BLaER1 treated with 17β-estradiol and CSF1 and Interleukin-3, amounts not matched to agents 10 nM and 100 nM (cell line): ENCODE measurements around the gene FEN1.

ENCODE experiments used
- H3K27ac ChIP-seq, 11 experiments: shearing (Covaris generic); formaldehyde crosslinking; 2 replicates each; pipeline ENCODE4 v1.8.1; 2022
- H3K27me3 ChIP-seq, 11 experiments: shearing (Covaris generic); formaldehyde crosslinking; 2 replicates each; pipeline ENCODE4 v1.8.1; 2022
- H3K36me3 ChIP-seq, 11 experiments: shearing (Covaris generic); formaldehyde crosslinking; 2 replicates each; pipeline ENCODE4 v1.8.1; 2022
- H3K4me1 ChIP-seq, 10 experiments: shearing (Covaris generic); formaldehyde crosslinking; 2 replicates each; pipeline ENCODE4 v1.8.1; 2022
- H3K4me2 ChIP-seq, 11 experiments: shearing (Covaris generic); formaldehyde crosslinking; 2 replicates each; pipeline ENCODE4 v1.8.1; 2022
- H3K4me3 ChIP-seq, 10 experiments: shearing (Covaris generic); formaldehyde crosslinking; 2 replicates each; pipeline ENCODE4 v1.8.1; 2022
- H3K9ac ChIP-seq, 11 experiments: shearing (Covaris generic); formaldehyde crosslinking; 2 replicates each; pipeline ENCODE4 v1.8.1; 2022
- H3K9me3 ChIP-seq, 11 experiments: shearing (Covaris generic); formaldehyde crosslinking; replicated peaks in 1 of 11; 2 replicates each; pipeline ENCODE4 v1.8.1; 2022
- H4K20me1 ChIP-seq, 11 experiments: shearing (Covaris generic); formaldehyde crosslinking; 2 replicates each; pipeline ENCODE4 v1.8.1; 2022
- Cebpa-rat ChIP-seq, 11 experiments: shearing (Covaris generic); IDR thresholded peaks; 2 replicates each; pipeline ENCODE4 v1.8.1; 2022

Gene FEN1, protein sequence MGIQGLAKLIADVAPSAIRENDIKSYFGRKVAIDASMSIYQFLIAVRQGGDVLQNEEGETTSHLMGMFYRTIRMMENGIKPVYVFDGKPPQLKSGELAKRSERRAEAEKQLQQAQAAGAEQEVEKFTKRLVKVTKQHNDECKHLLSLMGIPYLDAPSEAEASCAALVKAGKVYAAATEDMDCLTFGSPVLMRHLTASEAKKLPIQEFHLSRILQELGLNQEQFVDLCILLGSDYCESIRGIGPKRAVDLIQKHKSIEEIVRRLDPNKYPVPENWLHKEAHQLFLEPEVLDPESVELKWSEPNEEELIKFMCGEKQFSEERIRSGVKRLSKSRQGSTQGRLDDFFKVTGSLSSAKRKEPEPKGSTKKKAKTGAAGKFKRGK

DNA sequence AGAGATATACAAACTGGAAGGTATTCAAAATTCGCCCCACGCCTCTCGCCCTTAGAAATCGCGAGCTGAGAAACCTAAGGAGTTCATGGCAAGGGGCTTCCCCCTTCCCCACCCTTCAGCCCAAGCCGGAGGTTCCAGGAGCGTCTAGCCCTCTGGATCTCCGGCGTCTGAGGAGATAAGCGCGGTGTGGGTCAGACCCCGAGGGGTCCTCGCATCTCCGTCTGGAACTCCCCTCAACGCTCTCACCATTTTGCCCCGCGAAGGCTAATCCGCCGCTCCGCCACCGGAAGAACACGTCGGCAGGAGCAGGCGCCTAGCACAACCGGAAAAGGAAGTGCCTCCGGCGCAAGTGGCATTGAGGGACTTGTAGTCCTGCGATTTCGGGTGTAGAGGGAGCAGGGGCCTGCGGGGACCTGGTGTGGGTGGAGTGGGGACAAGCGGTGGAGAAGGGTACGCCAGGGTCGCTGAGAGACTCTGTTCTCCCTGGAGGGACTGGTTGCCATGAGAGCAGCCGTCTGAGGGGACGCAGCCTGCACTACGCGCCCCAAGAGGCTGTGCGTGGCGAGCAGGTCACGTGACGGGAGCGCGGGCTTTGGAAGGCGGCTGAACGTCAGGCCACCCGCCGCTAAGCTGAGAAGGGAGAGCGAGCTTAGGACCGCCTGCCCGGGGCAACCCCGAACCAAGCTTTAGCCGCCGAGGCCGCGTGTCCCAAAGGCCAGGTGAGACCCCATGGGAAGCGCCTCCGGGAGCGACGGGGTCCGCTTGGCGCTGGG lies at the start of gene FEN1, which contains the start of gene TMEM258:
FEN1 (plus strand) TSS at position 602 of the 773 bp plus-strand sequence. CDS start 2,451 bp downstream, outside the sequence.
TMEM258 (minus strand) TSS at position 290 of the 773 bp plus-strand sequence; CDS start at position 249, 41 bp downstream.
- Histone ChIP-seq H3K4me2 (peak within 1 kb of the TSS; percentile 82 to 99 (median 90)), H3K27ac (peak within 1 kb of the TSS; percentile 98 to 100 (median 99)), H3K27me3 (no peaks in the 10 kb centered on the region), H3K4me1 (peaks cover 39 to 66% (median 49%) of the 10 kb centered on the region in 10 experiments), H3K4me3 (peak within 1 kb of the TSS; percentile 76 to 89 (median 82)), H4K20me1 (peaks cover 18 to 49% (median 34%) of the 10 kb centered on the region in 11 experiments; a peak in 18 of 22 replicates), H3K9me3 (no peaks in the 10 kb centered on the region), H3K9ac (peak within 1 kb of the TSS; percentile 96 to 100 (median 99)), H3K36me3 (peaks cover 44 to 67% (median 59%) of the 10 kb centered on the region in 11 experiments)
- TF ChIP-seq Cebpa-rat (IDR thresholded peaks at IDR 0.05): no peak

DNA sequence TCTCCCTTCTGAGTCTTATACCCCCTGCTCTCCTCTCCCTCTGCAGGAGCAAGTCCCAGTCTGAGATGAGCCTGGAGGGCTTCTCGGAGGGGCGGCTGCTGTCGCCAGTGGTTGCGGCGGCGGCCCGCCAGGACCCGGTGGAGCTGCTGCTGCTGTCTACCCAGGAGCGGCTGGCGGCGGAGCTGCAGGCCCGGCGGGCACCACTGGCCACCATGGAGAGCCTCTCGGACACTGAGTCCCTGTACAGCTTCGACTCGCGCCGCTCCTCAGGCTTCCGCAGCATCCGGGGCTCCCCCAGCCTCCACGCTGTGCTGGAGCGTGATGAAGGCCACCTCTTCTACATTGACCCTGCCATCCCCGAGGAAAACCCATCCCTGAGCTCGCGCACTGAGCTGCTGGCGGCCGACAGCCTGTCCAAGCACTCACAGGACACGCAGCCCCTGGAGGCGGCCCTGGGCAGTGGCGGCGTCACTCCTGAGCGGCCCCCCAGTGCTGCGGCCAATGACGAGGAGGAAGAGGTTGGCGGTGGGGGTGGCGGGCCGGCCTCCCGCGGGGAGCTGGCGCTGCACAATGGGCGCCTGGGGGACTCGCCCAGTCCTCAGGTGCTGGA lies 49.1 kb upstream of the FEN1 start:
- no peaks in the 10 kb centered on the region for H3K9me3 ChIP-seq
- H3K27me3 ChIP-seq: no peaks in the 10 kb centered on the region
- no peak overlapping the region for H3K4me3 ChIP-seq
- H3K27ac ChIP-seq: peak overlapping the region in 1 of 11 experiments; percentile 60; a peak in 1 of 22 replicates
- peak overlapping the region in 1 of 11 experiments; percentile 47; a peak in 1 of 22 replicates for H3K9ac ChIP-seq
- no peak for TF ChIP-seq Cebpa-rat (IDR thresholded peaks at IDR 0.05)
- H3K36me3 ChIP-seq: peaks cover 0 to 30% (median 0%) of the 10 kb centered on the region in 11 experiments; a peak in 3 of 22 replicates
- peak overlapping the region in 4 of 11 experiments; percentile 65 to 81 (median 78); a peak in 8 of 22 replicates for H3K4me2 ChIP-seq
- peaks cover 0 to 11% (median 0%) of the 10 kb centered on the region in 11 experiments; a peak in 1 of 22 replicates for H4K20me1 ChIP-seq
- H3K4me1 ChIP-seq: peaks cover 5 to 36% (median 23%) of the 10 kb centered on the region in 10 experiments; a peak in 17 of 20 replicates

DNA sequence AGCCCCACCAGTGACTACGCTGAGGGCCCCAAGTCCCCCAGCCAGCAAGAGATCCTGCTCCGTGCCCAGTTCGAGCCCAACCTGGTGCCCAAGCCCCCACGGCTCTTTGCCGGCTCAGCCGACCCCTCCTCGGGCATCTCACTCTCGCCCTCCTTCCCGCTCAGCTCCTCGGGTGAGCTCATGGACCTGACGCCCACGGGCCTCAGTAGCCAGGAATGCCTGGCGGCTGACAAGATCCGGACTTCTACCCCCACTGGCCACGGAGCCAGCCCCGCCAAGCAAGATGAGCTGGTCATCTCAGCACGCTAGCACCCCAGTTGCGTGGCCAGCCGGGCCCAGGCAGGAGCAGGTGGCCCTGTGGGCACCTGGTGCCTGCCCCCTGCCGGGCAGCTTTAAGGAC lies 48.5 kb upstream of the FEN1 start:
- no peak for TF ChIP-seq Cebpa-rat (IDR thresholded peaks at IDR 0.05)
- Histone ChIP-seq H3K27me3 (no peaks in the 10 kb centered on the region), H3K4me3 (no peak overlapping the region), H3K4me2 (no peak overlapping the region), H3K27ac (no peak overlapping the region), H4K20me1 (peaks cover 0 to 11% (median 0%) of the 10 kb centered on the region in 11 experiments; a peak in 1 of 22 replicates), H3K36me3 (peaks cover 0 to 30% (median 0%) of the 10 kb centered on the region in 11 experiments; a peak in 3 of 22 replicates), H3K9ac (no peak overlapping the region), H3K4me1 (peaks cover 5 to 36% (median 23%) of the 10 kb centered on the region in 10 experiments; a peak in 17 of 20 replicates), H3K9me3 (no peaks in the 10 kb centered on the region)

DNA sequence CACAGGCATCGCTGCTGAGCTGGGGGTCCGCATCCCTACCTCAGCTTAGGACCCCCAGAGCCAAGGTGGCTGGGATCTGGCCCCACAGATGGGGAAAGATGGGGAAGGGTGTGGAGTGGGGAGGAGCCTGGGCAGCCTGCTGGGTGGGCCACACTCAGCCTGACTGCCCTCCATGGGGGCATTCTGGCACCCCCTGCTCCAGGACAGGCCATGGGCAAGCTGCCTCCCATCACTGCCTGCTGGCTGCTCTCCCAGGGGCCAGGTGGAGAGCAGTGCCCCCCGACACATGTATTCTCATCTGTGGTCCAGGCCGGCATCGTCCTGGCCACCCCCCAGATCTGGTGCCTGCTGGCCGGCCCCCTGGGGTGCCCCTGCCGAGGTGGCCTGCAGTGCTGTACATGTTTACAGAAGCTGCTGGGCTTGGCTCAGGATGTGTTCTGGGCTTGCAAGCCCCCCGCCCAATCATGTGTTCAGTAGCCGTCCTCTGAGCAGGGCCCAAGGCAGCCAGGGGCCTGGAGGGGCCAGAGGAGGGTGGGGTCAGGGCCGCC lies 48.0 kb upstream of the FEN1 start:
- no peak for TF ChIP-seq Cebpa-rat (IDR thresholded peaks at IDR 0.05)
- no peak overlapping the region for H3K4me3 ChIP-seq
- no peak overlapping the region for H3K4me2 ChIP-seq
- no peaks in the 10 kb centered on the region for H3K27me3 ChIP-seq
- H3K36me3 ChIP-seq: peaks cover 0 to 27% (median 0%) of the 10 kb centered on the region in 11 experiments; a peak in 3 of 22 replicates
- peaks cover 0 to 11% (median 0%) of the 10 kb centered on the region in 11 experiments; a peak in 1 of 22 replicates for H4K20me1 ChIP-seq
- no peaks in the 10 kb centered on the region for H3K9me3 ChIP-seq
- H3K9ac ChIP-seq: no peak overlapping the region
- H3K27ac ChIP-seq: no peak overlapping the region
- peaks cover 5 to 36% (median 23%) of the 10 kb centered on the region in 10 experiments; a peak in 17 of 20 replicates for H3K4me1 ChIP-seq

DNA sequence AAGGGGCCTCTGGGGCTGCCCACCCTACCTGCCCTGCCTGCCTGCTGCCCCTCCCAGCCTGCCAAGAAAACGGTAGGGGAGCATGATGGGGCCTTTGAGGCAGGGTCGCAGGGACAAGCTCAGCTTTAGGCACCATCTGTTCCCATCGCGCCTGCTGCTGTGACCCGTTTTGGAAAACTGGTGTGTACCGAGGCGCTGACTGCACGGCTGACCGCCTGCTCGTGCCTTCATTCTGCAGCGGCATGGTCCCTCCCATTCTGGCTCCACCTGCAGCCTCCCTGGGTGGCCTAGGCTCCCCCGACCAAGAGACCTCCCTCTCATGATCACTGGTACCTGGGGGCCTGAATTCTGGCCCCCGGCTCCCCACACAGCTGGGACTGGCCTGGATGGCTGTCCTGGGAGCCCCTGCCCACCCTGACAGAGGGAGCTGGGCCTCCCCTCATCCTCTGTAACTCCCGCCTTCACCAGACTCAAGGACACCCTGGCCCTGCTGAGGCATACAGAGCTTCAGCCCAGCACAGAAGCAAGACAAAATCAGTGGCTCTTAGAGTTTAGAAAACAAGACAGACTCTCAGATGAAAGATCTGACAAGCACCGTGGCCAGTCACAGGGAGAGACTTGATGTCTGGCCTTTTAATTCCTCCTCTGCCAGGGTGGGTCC lies 46.8 kb upstream of the FEN1 start:
- Histone ChIP-seq H3K9ac (peak overlapping the region in 3 of 11 experiments; percentile 3 to 8 (median 3); a peak in 2 of 22 replicates), H3K27ac (no peak overlapping the region), H3K36me3 (peaks cover 0 to 18% (median 0%) of the 10 kb centered on the region in 11 experiments; a peak in 3 of 22 replicates), H3K4me1 (peaks cover 5 to 36% (median 18%) of the 10 kb centered on the region in 10 experiments; a peak in 17 of 20 replicates), H3K9me3 (no peaks in the 10 kb centered on the region), H3K27me3 (peaks cover 2 to 10% (median 6%) of the 10 kb centered on the region in 11 experiments; a peak in 21 of 22 replicates), H3K4me3 (no peak overlapping the region), H3K4me2 (no peak overlapping the region; a peak in 1 of 22 replicates), H4K20me1 (peaks cover 0 to 11% (median 0%) of the 10 kb centered on the region in 11 experiments; a peak in 1 of 22 replicates)
- no peak for TF ChIP-seq Cebpa-rat (IDR thresholded peaks at IDR 0.05)

DNA sequence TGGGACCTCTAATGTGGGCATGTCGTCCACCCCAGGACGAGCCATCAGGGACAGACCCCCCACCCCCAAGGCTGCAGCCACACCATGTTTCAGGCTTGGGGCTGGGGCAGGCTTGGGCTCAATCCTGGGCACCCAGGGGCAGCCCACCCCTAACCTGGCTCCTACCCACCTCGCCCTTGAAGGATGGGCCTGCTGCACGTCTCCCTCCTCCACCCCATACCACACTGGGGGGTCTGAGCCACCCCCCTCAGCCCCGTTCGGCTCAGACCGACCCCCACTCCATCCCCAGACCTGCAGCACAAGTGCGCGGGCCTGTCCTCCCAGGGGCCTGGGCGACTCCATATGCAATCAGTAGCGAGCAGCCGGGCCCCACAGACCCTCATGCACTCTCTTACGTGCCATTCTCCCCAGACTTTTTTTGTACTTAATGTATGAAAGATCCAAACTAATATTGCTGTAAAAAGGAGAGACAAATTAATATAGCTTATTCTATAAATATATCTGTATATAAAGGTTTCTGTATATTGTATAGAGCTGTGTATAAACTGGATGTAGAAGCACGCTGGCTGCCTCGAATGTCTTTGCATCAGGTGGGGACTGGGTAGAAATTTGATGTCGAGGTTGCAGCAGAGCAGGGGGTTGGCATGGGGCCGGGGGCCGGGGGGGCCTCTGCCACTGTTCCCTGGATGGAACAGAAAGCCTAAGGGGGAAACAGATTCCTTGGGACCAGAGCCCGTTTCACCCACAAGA lies 46.1 kb upstream of the FEN1 start:
- Histone ChIP-seq H4K20me1 (0 out of 22 replicates have a peak, but pooled peaks cover 0 to 11% (median 0%) of the 10 kb centered on the region in 11 experiments), H3K36me3 (peaks cover 0 to 13% (median 0%) of the 10 kb centered on the region in 11 experiments; a peak in 3 of 22 replicates), H3K27me3 (peaks cover 9 to 17% (median 13%) of the 10 kb centered on the region in 11 experiments), H3K4me2 (no peak overlapping the region), H3K4me3 (no peak overlapping the region), H3K9me3 (no peaks in the 10 kb centered on the region), H3K27ac (no peak overlapping the region), H3K4me1 (peaks cover 5 to 33% (median 18%) of the 10 kb centered on the region in 10 experiments; a peak in 17 of 20 replicates), H3K9ac (peak overlapping the region in 1 of 11 experiments; percentile 3; a peak in 2 of 22 replicates)
- no peak for TF ChIP-seq Cebpa-rat (IDR thresholded peaks at IDR 0.05)
